HEK293 (cell line): ENCODE measurements around the gene DYNC1LI1.

ENCODE experiments used
- CTCF ChIP-seq: fragments of 450-650 bp; formaldehyde crosslinking; IDR thresholded peaks from 2 replicates; pipeline ENCODE4 v1.5.1; 2016; ENCODE audit warnings: missing biosample characterization, missing genetic modification characterization
- SETDB1 ChIP-seq: IDR thresholded peaks from one replicate; pipeline ENCODE4 v1.6.1; 2017; ENCODE audit warnings: mild to moderate bottlenecking, low read length, moderate library complexity, mixed read lengths; ENCODE audit not compliant: insufficient read length
- ZNF121 ChIP-seq: fragments of 450-650 bp; formaldehyde crosslinking; IDR thresholded peaks from 2 replicates; pipeline ENCODE4 v1.5.1; 2016; ENCODE audit warnings: missing biosample characterization, missing genetic modification characterization
- ZNF24 ChIP-seq: fragments of 450-650 bp; formaldehyde crosslinking; IDR thresholded peaks from 2 replicates; pipeline ENCODE4 v1.5.1; 2016; ENCODE audit warnings: missing biosample characterization, missing genetic modification characterization
- ZNF274 ChIP-seq, 2 experiments: fragments of 200-500 bp in 1 of 2; fragments of 450-650 bp in 1 of 2; sonication (Bioruptor generic) in 1 of 2; formaldehyde crosslinking in 1 of 2; IDR thresholded peaks; 2 replicates each; pipeline versions ENCODE4 v1.5.1 to v1.6.1; 2014 to 2016; ENCODE audit warnings: borderline replicate concordance in 1 of 2, inconsistent platforms in 1 of 2, low read length in 1 of 2, missing biosample characterization in 1 of 2, missing genetic modification characterization in 1 of 2
- ZNF292 ChIP-seq: fragments of 450-650 bp; formaldehyde crosslinking; IDR thresholded peaks from 2 replicates; pipeline ENCODE4 v1.5.1; 2016; ENCODE audit warnings: low read depth, missing biosample characterization, missing genetic modification characterization, borderline replicate concordance
- ZNF626 ChIP-seq: fragments of 450-650 bp; sonication (Bioruptor Pico); formaldehyde crosslinking; IDR thresholded peaks from 2 replicates; pipeline ENCODE4 v1.5.1; 2018; ENCODE audit warnings: missing biosample characterization, missing genetic modification characterization, inconsistent platforms
- ZNF660 ChIP-seq: fragments of 450-650 bp; IDR thresholded peaks from 2 replicates; pipeline ENCODE4 v1.5.1; 2018; ENCODE audit warnings: missing biosample characterization, mild to moderate bottlenecking, missing genetic modification characterization
- ZSCAN18 ChIP-seq: fragments of 450-650 bp; formaldehyde crosslinking; IDR thresholded peaks from 2 replicates; pipeline ENCODE4 v1.5.1; 2016; ENCODE audit warnings: missing biosample characterization, missing genetic modification characterization

DNA sequence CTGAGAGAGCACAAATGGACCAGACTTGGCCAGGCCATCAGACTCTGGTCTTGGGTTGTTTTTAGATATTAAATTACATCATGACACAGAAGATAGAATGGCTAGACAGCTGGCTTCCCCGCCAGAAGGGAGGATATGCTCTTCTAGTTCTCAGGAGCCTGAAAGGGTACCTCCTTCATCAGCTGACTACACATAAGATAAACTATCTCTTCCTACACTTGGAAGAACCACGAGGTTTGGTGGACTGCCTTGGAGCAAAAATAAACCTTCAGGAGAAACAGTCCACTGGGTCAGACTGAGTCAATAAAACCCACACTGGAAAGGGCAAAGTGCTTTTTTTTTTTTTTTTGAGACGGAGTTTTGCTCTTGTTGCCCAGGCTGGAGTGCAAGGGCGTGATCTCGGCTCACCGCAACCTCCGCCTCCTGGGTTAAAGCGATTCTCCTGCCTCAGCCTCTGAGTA, 26.3 kb upstream of the DYNC1LI1 start:
- TF ChIP-seq CTCF (tag by site-specific recombination) = no peak
- no peak for TF ChIP-seq ZNF626 (tag by site-specific recombination)
- TF ChIP-seq ZSCAN18 = no peak
- no peak for TF ChIP-seq SETDB1
- no peak for TF ChIP-seq ZNF24 (tag by site-specific recombination)
- no peak for TF ChIP-seq ZNF121 (tag by site-specific recombination)
- no peak for TF ChIP-seq ZNF292 (tag by site-specific recombination)
- TF ChIP-seq ZNF274 (IDR thresholded peaks at IDR 0.05; ENCODE audit: low read length) = no peak
- TF ChIP-seq ZNF274 (tag by site-specific recombination; IDR thresholded peaks at IDR 0.05; ENCODE audit: borderline replicate concordance) = no peak
- no peak for TF ChIP-seq ZNF660 (tag by site-specific recombination)
